Loucy (cell line): ENCODE results near the gene APBB2.

Experiments
- H2AFZ ChIP-seq: fragments of 200-600 bp; sonication (generic); 2 replicates; pipeline ENCODE4 v1.6.0; 2016; ENCODE audit warnings: antibody characterized with exemption, mild to moderate bottlenecking, low read length, moderate library complexity
- H3F3A ChIP-seq: fragments of 200-600 bp; 2 replicates; pipeline ENCODE4 v1.6.0; 2016; ENCODE audit warnings: antibody characterized with exemption, low read depth, mild to moderate bottlenecking
- H3K27me3 ChIP-seq: fragments of 200-600 bp; sonication (generic); 2 replicates; pipeline ENCODE4 v1.6.1; 2014; ENCODE audit warnings: low read length, mild to moderate bottlenecking; ENCODE audit not compliant: insufficient read depth, poor library complexity, severe bottlenecking
- H3K36me3 ChIP-seq: fragments of 200-600 bp; sonication (generic); 2 replicates; pipeline ENCODE4 v1.6.1; 2016; ENCODE audit warnings: low read length; ENCODE audit not compliant: insufficient read depth
- H3K4me1 ChIP-seq: fragments of 200-600 bp; sonication (generic); 2 replicates; pipeline ENCODE4 v1.5.1; 2014; ENCODE audit warnings: low read length, mild to moderate bottlenecking; ENCODE audit not compliant: insufficient read depth, poor library complexity, severe bottlenecking
- H3K4me2 ChIP-seq: fragments of 200-600 bp; sonication (generic); 2 replicates; pipeline ENCODE4 v1.6.0; 2014; ENCODE audit warnings: antibody characterized with exemption, low read length, low read depth, mild to moderate bottlenecking; ENCODE audit not compliant: poor library complexity, severe bottlenecking
- H3K4me3 ChIP-seq: fragments of 200-600 bp; sonication (generic); 2 replicates; pipeline ENCODE4 v1.5.1; 2014; ENCODE audit warnings: low read length, mild to moderate bottlenecking, mixed read lengths; ENCODE audit not compliant: poor library complexity, severe bottlenecking
- H3K79me2 ChIP-seq: fragments of 200-600 bp; sonication (generic); 2 replicates; pipeline ENCODE4 v1.6.1; 2014; ENCODE audit warnings: low read length; ENCODE audit not compliant: insufficient read depth
- H3K9ac ChIP-seq: fragments of 200-600 bp; sonication (generic); 2 replicates; pipeline ENCODE4 v1.6.0; 2014; ENCODE audit warnings: mild to moderate bottlenecking, low read depth, low read length, moderate library complexity; ENCODE audit not compliant: poor library complexity, severe bottlenecking
- H3K9me2 ChIP-seq: fragments of 200-600 bp; sonication (generic); replicated peaks from 2 replicates; pipeline ENCODE4 v1.6.1; 2016; ENCODE audit warnings: low read depth, low read length, mixed read lengths
- H3K9me3 ChIP-seq: fragments of 200-600 bp; sonication (generic); 2 replicates; pipeline ENCODE4 v1.6.1; 2014; ENCODE audit warnings: mild to moderate bottlenecking, antibody characterized with exemption, low read length, low read depth; ENCODE audit not compliant: insufficient read depth
- H4K20me1 ChIP-seq: fragments of 200-600 bp; sonication (generic); 2 replicates; pipeline ENCODE4 v1.6.0; 2014; ENCODE audit warnings: antibody characterized with exemption, low read length, mild to moderate bottlenecking; ENCODE audit not compliant: insufficient read depth, poor library complexity, severe bottlenecking
- CTCF ChIP-seq: fragments of 200-600 bp; sonication (generic); conservative IDR thresholded peaks from 2 replicates; pipeline ENCODE4 v1.5.1; 2014; ENCODE audit warnings: mild to moderate bottlenecking, antibody characterized with exemption, low read length
- EZH2phosphoT487 ChIP-seq: fragments of 200-600 bp; IDR thresholded peaks from 2 replicates; pipeline ENCODE4 v1.6.1; 2018; ENCODE audit warnings: antibody characterized with exemption, mild to moderate bottlenecking, moderate library complexity, borderline replicate concordance

Gene APBB2

GRCh38 chr4:41070516-41071281, 143.6 kb downstream of the APBB2 start:
- H3K79me2 ChIP-seq = no peaks in the 10 kb centered on the region
- no peak for TF ChIP-seq EZH2phosphoT487
- no peak for TF ChIP-seq CTCF
- H4K20me1 ChIP-seq = no peaks in the 10 kb centered on the region
- no peaks in the 10 kb centered on the region for H3K9me2 ChIP-seq
- no peaks in the 10 kb centered on the region for H3K27me3 ChIP-seq
- no peaks in the 10 kb centered on the region for H3K36me3 ChIP-seq
- no peaks in the 10 kb centered on the region for H3F3A ChIP-seq
- H3K9me3 ChIP-seq = no peaks in the 10 kb centered on the region
- no peaks in the 10 kb centered on the region for H3K4me1 ChIP-seq
- H2AFZ ChIP-seq = no peak overlapping the region
- H3K4me3 ChIP-seq = no peak overlapping the region
- H3K4me2 ChIP-seq = no peak overlapping the region
- H3K9ac ChIP-seq = no peak overlapping the region

- no peaks in the 10 kb centered on the region for H3K4me1 ChIP-seq
- no peaks in the 10 kb centered on the region for H3K27me3 ChIP-seq
- H3K36me3 ChIP-seq = no peaks in the 10 kb centered on the region
- H2AFZ ChIP-seq = no peak overlapping the region
- no peaks in the 10 kb centered on the region for H4K20me1 ChIP-seq
- no peak overlapping the region for H3K4me3 ChIP-seq
- no peak overlapping the region for H3K9ac ChIP-seq
- TF ChIP-seq CTCF (no peak), EZH2phosphoT487 (no peak)
- no peaks in the 10 kb centered on the region for H3K9me2 ChIP-seq
- H3K4me2 ChIP-seq = no peak overlapping the region
- H3K9me3 ChIP-seq = no peaks in the 10 kb centered on the region
- no peaks in the 10 kb centered on the region for H3F3A ChIP-seq
- H3K79me2 ChIP-seq = no peaks in the 10 kb centered on the region
Measured at GRCh38 chr4:41069838-41070237, 144.5 kb downstream of the APBB2 start.

- Histone ChIP-seq H3F3A (no peaks in the 10 kb centered on the region), H3K9me3 (no peaks in the 10 kb centered on the region), H3K4me1 (no peaks in the 10 kb centered on the region), H4K20me1 (no peaks in the 10 kb centered on the region), H3K36me3 (no peaks in the 10 kb centered on the region), H3K9me2 (no peaks in the 10 kb centered on the region), H3K4me2 (no peak overlapping the region), H3K27me3 (no peaks in the 10 kb centered on the region), H2AFZ (no peak overlapping the region), H3K4me3 (no peak overlapping the region), H3K79me2 (no peaks in the 10 kb centered on the region), H3K9ac (no peak overlapping the region)
- TF ChIP-seq EZH2phosphoT487 (no peak), CTCF (no peak)
Measured at GRCh38 chr4:41069257-41069656, 145.1 kb downstream of the APBB2 start.
